Measurements from ENCODE around the gene PRRT4. TPM values are rescaled to one million over a fixed set of nuclear protein-coding genes. Genes with fewer than 3 reads are reported as not detected.

The PRRT4 gene
- total RNA-seq, 1 experiment from 2014 or later, result 0.24 TPM

GRCh38 chr7:128398016-128398840, 36.7 kb upstream of the PRRT4 start:
- H3K14ac ChIP-seq (ENCODE audit: insufficient read depth, low read length), result no peak overlapping the region

More at GRCh38 chr7:128398016-128398840, 36.7 kb upstream of the PRRT4 start:
- Histone ChIP-seq H2BK12ac (ENCODE audit: insufficient read length, low read depth, low read length) (no peak overlapping the region), H3T11ph (ENCODE audit: low read length) (no peak overlapping the region), H3K23ac (ENCODE audit: insufficient read length, low read depth, low read length) (no peak overlapping the region), H3K79me2 (ENCODE audit: insufficient read depth, low read length) (no peaks in the 10 kb centered on the region), H4K5ac (ENCODE audit: insufficient read length, low read depth, low read length) (no peak overlapping the region), H3K4me2 (ENCODE audit: insufficient read depth, insufficient read length, low read length) (no peak overlapping the region), H2AFZ (ENCODE audit: low read length) (no peak overlapping the region), H3K23me2 (ENCODE audit: insufficient read length, low read depth, low read length, poor library complexity, severe bottlenecking) (no peaks in the 10 kb centered on the region), H3K4me1 (ENCODE audit: insufficient read depth, low read length) (no peaks in the 10 kb centered on the region), H3K9me3 (ENCODE audit: control insufficient read depth, low read depth, low read length) (no peaks in the 10 kb centered on the region), H3K27ac (ENCODE audit: insufficient read length, low read depth, low read length) (no peak overlapping the region), H3K18ac (ENCODE audit: insufficient read length, low read depth, low read length) (no peak overlapping the region), H3K27me3 (ENCODE audit: insufficient read depth, low read length) (no peaks in the 10 kb centered on the region), H2AK5ac (ENCODE audit: insufficient read length, low read length) (no peak overlapping the region), H4K8ac (replicated peaks; ENCODE audit: insufficient read length, low read depth, low read length) (no peak overlapping the region), H2BK15ac (ENCODE audit: low read depth, low read length) (no peak overlapping the region), H3K56ac (ENCODE audit: insufficient read length, low read depth, low read length) (no peak overlapping the region), H3K9ac (ENCODE audit: extremely low read depth, insufficient read length, low read length) (no peak overlapping the region), H2BK5ac (ENCODE audit: insufficient read length, low read length) (no peak overlapping the region), H2BK20ac (ENCODE audit: low read depth, low read length, poor library complexity, severe bottlenecking) (no peak overlapping the region), H4K91ac (ENCODE audit: insufficient read length, low read depth, low read length) (no peak overlapping the region), H3K4ac (ENCODE audit: low read depth, low read length) (no peak overlapping the region), H3K79me1 (ENCODE audit: insufficient read depth, low read depth, low read length, poor library complexity, severe bottlenecking) (no peaks in the 10 kb centered on the region), H2BK120ac (ENCODE audit: low read depth, low read length, poor library complexity, severe bottlenecking) (no peak overlapping the region), H4K20me1 (ENCODE audit: control insufficient read depth, insufficient read depth, insufficient read length) (no peaks in the 10 kb centered on the region)
- Mint-ChIP-seq H3K9me3 (no peaks in the 10 kb centered on the region), H3K27me3 (ENCODE audit: low read depth) (peaks cover 9% of the 10 kb centered on the region), H3K27ac (no peak overlapping the region), H3K36me3 (ENCODE audit: insufficient read depth in 1 of 3, low read depth in 3 of 3) (peaks cover 8 to 31% (median 19%) of the 10 kb centered on the region in 3 experiments), H3K4me1 (no peaks in the 10 kb centered on the region), H3K4me3 (no peak overlapping the region)
- WGBS (ENCODE audit: extremely low coverage, insufficient read length, low lambda C conversion rate), result no CpG with 5 or more reads among the region's 16 CpGs
- peak; percentile 90 for TF ChIP-seq CTCF (conservative IDR thresholded peaks at IDR 0.05)
- DNase-seq, result peak; percentile 69

All from H9 (cell line).